ENCODE measurements around the gene ZNF565.

- TF ChIP-seq CTCF (IDR thresholded peaks at IDR 0.05; ENCODE audit: insufficient read depth, low read length) (no peak), POLR2AphosphoS5 (IDR thresholded peaks at IDR 0.05; ENCODE audit: low read depth) (no peak), SPI1 (IDR thresholded peaks at IDR 0.05; ENCODE audit: borderline replicate concordance, low read depth) (no peak), REST (IDR thresholded peaks at IDR 0.05; ENCODE audit: insufficient replicate concordance, low read depth) (no peak), GABPA (IDR thresholded peaks at IDR 0.05; ENCODE audit: low read depth) (no peak)
These were observed 30.9 kb upstream of the ZNF565 start for GRCh38 chr19:36245210-36246005.
